SKM-1 treated with dmso at 0.1 percent for 144 hours (cell line): ENCODE data around the gene RNF40.

ENCODE experiments used
- DNase-seq: peaks from one replicate; lab custom pipeline; 2025; ENCODE audit not compliant: unreplicated experiment; lab: John Stamatoyannopoulos, UW

The RNF40 gene

DNA sequence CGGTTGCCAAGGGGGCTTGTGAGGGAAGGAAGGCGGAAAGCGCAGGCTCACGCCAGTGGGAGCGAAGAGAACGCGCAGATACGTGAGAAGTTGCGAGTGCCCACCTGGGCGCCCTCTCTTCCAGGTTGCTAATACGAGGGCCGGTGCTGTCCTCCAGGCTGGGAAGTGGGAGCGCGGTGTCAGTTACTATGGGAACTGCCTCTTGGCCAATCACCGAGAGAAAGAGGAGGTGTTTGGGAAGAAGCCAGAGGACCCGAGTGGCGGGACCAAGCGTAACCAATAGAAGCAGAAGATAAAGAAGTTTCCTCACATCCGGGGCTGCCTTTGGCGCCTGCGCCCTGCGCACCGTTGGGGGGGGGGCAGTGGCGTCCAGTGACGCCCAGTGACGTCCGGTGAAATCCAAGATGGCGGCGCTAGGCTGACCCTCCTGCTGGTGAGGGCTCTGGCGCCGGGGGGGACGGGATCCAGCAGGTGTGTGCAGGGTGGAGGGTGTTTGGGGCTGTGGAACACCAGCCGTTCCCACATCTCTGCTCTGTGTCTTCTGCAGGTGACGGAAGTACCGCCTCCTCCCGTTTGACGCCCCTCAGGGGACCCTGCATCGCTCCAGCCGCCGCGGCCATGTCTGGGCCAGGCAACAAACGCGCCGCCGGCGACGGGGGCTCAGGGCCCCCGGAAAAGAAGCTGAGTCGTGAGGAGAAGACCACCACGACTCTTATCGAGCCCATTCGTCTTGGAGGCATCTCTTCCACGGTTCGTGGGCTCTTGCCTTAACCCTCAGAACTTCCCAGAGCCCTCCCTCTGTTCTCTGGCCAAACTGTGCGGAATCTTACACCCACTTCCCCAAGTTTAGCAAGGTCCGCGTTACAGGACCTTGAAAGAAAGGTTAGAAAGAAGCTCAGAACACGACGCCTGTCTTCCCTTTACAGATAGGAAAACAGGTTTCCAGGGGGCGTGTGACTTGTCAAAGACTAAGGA, at the start of gene RNF40, which contains the start of gene CFAP119:
Gene RNF40 (plus strand): TSS at position 395 of the 975 bp plus-strand sequence. CDS start 224 bp downstream, at position 619.
Gene CFAP119 (minus strand): TSS at position 135 of the 975 bp plus-strand sequence. CDS start 314 bp downstream, outside the sequence.
- peak; percentile 98 for DNase-seq

DNA sequence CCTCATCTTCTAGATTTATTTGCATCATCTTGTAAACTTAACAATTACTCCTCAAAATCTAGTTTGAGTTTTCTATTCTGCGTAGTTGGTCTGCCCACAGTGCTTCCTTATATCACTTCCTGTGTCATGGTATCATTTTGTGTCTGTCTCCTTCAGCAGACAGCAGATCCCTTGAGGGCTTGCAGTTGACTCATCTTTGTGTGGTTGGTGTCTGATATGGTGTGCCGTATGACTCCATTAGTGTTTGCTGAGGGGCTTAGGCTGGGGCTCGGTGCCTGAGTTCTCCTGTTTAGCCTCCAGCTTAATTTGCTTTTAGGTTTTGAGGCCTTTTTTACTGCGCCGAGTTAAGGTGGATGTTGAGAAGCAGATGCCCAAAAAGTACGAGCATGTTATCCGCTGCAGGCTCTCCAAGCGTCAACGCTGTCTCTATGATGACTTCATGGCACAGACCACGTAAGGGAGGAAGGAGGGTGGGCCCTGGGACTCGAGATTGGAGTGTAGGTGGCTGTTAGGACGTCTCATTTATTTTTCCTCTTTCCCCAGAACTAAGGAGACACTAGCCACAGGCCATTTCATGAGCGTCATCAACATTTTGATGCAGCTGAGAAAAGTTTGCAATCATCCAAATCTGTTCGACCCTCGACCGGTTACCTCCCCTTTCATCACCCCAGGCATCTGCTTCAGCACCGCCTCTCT, 46.2 kb upstream of the RNF40 start:
- DNase-seq = peak; percentile 12

DNA sequence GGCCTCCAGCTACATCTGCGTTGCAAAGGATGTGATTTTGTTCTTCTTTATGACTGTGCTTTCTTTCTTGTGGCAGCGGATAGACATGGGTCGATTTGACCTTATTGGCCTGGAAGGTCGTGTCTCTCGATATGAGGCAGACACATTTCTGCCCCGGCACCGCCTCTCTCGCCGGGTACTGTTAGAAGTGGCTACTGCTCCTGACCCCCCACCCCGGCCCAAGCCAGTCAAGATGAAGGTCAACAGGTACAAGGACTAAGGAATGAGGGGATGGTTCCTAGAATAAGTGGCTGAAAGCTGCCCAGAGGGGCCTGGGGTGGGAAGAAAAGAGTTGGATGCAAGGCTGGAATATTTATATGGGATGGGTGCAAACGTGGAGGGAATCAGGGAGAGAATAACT, 42.0 kb upstream of the RNF40 start:
- DNase-seq = no peak

DNA sequence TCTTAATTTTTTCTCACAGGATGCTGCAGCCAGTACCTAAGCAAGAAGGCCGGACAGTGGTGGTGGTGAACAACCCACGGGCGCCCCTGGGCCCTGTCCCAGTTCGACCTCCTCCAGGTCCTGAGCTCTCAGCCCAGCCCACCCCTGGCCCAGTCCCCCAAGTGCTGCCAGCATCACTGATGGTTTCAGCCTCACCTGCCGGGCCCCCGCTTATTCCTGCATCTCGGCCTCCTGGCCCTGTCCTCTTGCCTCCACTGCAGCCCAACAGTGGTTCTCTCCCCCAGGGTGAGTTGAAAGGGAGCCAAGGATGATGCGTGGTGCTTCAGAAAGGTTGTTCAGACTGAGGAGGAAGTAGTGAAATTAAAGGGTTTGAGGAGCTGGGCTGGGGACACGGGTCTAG, 41.4 kb upstream of the RNF40 start:
- DNase-seq = no peak

DNA sequence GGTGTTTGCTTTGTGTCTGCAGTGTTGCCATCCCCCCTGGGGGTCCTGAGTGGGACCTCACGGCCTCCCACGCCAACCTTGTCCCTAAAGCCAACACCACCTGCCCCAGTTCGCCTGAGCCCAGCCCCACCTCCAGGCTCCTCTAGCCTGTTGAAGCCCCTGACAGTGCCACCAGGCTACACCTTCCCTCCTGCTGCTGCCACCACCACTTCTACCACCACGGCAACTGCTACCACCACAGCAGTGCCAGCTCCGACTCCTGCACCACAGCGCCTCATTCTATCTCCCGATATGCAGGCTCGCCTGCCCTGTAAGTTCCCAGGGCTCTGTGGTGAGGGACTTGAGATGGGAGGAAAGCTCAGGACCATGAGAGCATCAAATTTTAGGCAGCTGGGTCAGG, 41.0 kb upstream of the RNF40 start:
- no peak for DNase-seq

DNA sequence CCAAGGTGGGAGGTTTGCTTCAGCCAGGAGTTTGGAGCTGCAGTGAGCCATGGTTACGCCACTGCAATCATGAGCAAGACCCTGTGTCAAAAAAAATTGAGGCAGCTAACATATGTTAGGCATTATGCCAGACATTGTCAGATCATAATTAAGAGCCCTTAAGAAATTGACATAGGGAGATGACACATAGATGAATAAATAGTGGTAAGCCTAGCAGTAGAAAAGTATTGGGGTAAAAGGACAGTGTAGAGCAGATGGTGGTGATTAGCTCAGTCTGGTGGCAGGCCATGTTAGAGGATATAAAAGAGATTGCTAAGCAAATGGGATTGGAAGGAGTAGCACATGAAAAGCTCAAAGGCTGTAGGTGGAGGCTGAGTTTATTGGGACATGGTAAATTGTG, 40.5 kb upstream of the RNF40 start:
- DNase-seq = no peak

DNA sequence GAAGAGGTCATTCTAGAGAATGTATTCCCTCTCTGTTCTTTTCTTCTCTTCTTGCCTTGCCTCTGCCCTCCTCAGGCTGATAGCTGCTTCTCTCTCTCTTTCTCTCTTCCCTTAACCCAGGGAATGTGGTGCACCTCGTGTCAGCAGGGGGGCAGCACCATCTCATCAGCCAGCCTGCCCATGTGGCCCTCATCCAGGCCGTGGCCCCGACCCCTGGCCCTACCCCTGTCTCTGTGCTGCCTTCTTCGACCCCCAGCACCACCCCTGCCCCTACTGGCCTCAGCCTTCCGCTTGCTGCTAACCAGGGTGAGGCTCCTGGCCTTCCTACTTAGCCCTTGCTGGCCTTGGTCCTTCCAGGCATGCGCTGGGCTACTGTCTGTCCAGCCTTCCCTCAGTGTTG, 39.7 kb upstream of the RNF40 start:
- DNase-seq = no peak

DNA sequence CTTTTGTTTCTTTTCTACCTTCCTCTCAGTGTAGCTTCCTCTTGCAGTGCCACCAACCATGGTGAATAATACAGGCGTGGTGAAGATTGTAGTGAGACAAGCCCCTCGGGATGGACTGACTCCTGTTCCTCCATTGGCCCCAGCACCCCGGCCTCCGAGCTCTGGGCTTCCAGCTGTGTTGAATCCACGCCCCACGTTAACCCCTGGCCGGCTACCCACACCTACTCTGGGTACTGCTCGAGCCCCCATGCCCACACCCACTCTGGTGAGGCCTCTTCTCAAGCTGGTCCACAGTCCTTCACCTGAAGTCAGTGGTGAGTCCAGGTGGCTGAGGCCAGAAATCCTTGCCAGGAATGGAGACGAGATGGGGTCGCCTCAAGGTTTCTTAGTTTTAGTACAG, 39.2 kb upstream of the RNF40 start:
- no peak for DNase-seq

DNA sequence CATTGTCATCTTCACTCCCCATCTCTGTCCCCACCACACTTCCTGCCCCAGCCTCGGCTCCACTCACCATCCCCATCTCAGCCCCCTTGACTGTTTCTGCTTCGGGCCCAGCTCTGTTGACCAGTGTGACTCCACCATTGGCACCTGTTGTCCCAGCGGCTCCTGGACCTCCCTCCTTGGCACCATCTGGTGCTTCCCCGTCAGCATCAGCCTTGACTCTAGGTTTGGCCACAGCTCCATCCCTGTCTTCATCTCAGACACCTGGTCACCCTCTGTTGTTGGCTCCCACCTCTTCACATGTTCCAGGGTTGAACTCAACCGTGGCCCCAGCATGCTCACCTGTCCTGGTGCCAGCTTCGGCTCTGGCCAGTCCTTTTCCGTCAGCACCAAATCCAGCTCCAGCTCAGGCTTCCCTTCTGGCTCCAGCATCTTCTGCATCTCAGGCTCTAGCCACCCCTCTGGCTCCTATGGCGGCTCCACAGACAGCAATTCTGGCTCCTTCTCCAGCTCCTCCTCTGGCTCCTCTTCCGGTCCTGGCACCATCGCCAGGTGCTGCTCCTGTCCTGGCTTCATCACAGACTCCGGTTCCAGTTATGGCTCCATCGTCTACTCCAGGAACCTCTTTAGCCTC, 38.3 kb upstream of the RNF40 start:
- DNase-seq = no peak

DNA sequence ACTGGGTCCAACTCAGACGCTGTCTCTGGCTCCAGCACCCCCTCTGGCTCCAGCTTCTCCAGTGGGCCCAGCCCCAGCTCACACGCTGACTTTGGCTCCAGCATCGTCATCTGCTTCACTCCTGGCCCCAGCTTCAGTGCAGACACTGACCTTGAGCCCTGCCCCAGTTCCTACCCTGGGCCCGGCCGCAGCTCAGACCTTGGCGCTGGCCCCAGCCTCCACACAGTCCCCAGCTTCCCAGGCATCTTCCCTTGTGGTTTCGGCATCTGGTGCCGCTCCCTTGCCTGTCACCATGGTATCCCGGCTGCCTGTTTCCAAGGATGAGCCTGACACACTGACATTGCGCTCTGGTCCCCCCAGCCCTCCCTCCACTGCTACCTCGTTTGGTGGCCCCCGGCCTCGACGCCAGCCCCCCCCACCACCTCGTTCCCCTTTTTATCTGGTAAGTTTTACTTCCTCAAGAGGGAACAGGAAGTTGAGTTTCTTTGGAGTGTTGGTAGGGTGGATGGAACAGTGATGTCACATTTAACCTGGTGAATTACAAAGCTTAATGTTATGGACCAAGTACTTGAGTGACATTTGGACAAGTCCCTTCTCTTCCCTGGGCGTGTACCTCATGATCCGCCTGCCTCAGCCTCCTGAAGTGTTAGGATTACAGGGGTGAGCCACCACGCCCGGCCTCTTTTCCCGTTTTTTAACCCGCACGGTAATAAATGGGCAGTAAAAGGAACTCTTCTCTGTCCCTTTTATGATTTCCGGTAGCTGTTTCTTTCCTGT, 37.3 kb upstream of the RNF40 start:
- DNase-seq = peak; percentile 67

DNA sequence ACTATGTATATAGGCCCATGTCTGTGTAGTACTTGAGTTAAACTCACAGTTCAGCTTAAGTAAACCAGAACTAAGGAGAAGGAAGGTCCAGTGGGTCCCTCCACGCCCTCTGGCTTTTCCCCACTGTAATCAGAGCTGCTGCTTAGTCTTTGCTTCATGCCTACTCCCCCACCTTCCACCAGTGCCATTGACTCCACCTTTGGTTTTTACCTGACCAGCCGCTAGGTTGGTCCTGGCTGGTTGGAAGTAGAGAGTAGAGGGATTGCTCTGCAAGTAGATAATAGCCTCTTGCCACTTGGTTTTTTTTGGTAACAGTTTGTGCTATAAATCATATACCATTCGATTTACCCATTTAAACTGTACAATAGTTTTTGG, 36.7 kb upstream of the RNF40 start:
- DNase-seq = no peak

DNA sequence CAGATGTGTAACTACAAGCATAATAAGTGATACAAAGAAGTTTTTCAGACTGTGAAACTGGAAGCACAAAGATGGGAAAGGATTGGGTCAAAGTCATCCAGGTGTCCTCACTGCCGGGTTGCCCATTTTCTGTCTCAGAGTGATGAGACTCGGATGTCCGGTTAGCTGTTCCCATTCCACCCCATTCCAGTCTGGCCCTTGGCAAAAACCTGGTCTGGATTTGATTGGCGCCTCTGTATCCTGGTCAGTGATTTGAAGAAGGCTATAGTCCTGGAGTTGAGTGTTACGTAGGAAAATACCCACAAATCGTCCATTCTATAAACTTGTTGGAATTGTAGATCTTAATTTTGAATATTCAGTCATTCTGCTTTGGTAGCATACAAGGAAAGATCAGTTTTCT, 33.8 kb upstream of the RNF40 start:
- DNase-seq = no peak

DNA sequence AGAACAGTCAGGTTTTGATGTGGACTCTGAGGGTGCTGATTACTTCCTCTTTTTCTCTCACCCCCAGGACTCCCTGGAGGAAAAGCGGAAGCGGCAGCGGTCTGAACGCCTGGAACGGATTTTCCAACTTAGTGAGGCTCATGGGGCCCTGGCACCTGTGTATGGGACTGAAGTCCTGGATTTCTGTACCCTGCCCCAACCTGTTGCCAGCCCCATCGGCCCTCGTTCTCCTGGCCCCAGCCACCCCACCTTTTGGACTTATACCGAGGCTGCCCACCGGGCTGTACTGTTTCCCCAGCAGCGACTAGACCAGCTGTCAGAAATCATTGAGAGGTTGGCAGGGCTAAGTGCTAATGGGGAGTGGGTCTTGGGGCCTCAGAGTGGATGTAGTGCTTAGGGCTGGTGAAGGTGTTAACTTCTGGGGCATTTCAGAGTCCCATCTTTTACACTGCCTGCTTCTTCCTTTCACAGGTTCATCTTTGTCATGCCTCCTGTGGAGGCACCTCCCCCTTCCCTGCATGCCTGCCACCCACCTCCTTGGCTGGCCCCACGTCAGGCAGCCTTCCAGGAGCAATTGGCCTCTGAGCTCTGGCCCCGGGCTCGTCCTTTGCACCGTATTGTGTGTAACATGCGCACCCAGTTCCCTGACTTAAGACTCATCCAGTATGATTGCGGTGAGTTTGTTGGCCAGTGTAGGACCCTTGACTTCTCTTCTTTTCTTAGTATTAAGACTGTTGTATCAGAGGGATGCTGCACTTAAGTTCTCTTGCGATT, 33.0 kb upstream of the RNF40 start:
- no peak for DNase-seq

DNA sequence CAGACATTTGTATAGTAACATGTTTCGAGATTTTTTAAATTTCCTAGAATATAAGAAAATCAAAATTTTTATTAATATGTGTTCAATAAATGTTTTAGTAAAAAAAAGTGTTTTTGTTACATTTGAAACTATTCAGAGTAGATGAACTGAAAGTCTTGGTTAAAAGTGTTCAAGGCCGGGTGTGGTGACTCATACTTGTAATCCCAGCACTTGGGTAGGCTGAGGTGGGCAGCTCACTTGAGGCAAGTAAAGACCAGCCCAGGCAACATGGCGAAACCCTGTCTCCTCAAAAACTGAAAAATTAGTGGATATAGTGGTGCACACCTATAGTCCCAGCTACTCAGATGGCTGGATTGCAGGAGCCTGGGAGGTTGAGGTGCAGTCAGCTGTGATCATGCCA, 30.7 kb upstream of the RNF40 start:
- no peak for DNase-seq

DNA sequence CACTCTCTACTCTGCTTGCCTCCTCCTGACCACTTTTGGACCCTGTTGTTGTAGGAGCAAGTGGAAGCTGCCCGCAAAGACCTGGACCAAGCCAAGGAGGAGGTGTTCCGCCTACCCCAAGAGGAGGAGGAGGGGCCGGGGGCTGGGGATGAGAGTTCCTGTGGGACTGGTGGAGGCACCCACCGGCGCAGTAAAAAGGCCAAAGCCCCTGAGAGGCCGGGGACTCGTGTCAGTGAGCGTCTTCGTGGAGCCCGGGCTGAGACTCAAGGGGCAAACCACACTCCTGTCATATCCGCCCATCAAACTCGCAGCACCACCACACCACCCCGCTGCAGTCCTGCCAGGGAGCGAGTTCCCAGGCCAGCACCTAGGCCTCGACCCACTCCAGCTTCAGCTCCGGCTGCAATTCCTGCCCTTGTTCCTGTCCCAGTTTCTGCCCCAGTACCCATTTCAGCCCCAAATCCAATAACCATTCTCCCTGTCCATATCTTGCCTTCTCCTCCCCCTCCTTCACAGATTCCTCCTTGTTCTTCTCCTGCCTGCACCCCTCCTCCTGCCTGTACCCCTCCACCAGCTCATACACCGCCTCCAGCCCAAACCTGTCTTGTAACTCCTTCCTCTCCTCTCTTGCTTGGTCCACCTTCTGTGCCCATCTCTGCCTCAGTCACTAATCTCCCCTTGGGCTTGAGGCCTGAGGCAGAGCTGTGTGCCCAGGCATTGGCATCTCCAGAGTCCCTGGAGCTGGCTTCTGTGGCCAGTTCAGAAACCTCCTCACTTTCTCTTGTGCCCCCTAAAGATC, 24.9 kb upstream of the RNF40 start:
- no peak for DNase-seq

DNA sequence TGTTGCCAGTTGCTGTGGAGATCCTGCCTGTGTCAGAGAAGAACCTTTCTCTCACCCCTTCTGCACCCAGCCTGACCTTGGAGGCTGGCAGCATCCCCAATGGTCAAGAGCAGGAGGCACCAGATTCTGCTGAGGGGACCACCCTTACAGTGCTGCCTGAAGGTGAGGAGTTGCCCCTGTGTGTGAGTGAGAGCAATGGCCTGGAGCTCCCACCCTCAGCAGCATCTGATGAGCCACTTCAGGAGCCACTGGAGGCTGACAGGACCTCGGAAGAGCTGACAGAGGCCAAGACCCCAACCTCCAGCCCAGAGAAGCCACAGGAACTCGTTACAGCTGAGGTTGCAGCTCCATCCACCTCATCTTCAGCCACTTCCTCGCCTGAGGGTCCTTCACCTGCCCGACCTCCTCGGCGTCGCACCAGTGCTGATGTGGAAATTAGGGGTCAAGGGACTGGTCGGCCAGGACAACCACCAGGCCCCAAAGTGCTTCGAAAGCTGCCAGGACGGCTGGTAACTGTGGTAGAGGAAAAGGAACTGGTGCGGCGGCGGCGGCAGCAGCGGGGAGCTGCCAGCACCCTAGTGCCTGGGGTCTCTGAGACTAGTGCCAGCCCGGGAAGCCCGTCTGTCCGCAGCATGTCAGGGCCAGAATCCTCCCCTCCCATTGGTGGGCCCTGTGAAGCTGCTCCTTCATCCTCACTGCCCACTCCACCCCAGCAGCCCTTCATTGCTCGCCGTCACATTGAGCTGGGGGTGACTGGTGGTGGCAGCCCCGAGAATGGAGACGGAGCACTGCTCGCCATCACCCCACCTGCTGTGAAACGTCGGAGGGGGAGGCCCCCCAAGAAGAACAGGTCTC, 24.1 kb upstream of the RNF40 start:
- no peak for DNase-seq

DNA sequence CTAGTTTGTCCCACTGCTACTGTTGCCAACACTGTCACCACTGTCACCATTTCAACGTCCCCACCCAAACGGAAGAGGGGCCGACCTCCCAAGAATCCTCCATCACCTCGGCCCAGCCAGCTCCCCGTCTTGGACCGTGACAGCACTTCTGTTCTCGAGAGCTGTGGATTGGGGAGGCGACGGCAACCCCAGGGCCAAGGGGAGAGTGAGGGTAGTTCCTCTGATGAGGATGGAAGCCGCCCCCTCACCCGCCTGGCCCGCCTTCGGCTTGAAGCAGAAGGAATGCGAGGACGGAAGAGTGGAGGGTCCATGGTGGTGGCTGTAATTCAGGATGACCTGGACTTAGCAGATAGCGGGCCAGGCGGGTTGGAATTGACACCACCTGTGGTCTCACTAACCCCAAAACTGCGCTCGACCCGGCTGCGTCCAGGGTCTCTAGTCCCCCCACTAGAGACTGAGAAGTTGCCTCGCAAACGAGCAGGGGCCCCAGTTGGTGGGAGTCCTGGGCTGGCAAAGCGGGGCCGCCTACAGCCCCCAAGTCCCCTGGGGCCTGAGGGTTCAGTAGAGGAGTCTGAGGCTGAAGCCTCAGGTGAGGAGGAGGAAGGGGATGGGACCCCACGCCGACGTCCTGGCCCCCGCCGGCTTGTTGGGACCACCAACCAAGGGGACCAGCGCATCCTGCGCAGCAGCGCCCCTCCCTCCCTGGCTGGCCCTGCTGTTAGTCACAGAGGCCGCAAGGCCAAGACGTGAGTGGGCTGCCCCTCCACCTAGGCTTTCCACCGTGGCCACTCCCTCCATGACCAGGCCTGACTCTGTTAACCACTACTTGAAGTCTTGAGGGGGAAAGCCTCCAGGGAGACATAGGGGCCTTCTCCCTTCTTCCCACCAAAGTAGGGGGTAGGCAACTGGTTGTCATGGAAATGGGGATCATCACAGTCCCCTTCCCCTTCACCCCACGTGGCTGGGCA, 22.9 kb upstream of the RNF40 start:
- DNase-seq = no peak
